ENCODE data around the gene TCF7L1.

The TCF7L1 gene

DNA sequence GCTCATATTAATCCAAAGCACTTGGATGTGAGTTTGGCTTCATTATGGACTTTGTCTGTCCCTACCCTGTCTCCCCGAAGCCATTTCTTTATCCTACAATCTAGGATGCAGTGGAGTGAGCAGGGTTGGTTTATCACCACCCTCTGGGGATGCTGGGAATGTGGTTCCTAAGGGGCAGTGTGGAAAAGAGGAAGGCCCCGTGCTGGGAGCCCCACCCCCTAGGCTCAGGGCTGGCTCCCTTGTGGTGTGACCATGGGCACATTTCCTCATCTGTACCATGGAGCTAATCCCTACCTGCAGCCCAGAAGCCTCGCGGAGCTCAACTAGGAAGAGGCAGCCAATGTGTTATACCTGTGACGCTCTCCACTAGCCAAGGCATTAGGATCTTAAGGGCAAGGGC, 102.1 kb downstream of the TCF7L1 start:
- H3K4me3 ChIP-seq: no peak overlapping the region
- intact Hi-C loops (cut with DNase I; ENCODE audit: low total_unique reads): no loop called here
- TF ChIP-seq CTCF (IDR thresholded peaks at IDR 0.05): no peak
- H3K9me3 ChIP-seq: no peaks in the 10 kb centered on the region
- DNase-seq: no peak
- H3K4me1 ChIP-seq: peaks cover 0 to 4% (median under 1%) of the 10 kb centered on the region in 4 donors
- H3K27ac ChIP-seq: no peak overlapping the region
- no peaks in the 10 kb centered on the region for H3K27me3 ChIP-seq
- no peaks in the 10 kb centered on the region for H3K36me3 ChIP-seq

GRCh38 chr2:85236084-85236483, 102.9 kb downstream of the TCF7L1 start:
- DNase-seq: no peak
- no peak for TF ChIP-seq CTCF (IDR thresholded peaks at IDR 0.05)
- no peaks in the 10 kb centered on the region for H3K36me3 ChIP-seq
- intact Hi-C loops (cut with DNase I; ENCODE audit: low total_unique reads): no loop called here
- H3K9me3 ChIP-seq: no peaks in the 10 kb centered on the region
- H3K4me3 ChIP-seq: no peak overlapping the region
- no peaks in the 10 kb centered on the region for H3K27me3 ChIP-seq
- peaks cover 0 to 12% (median 4%) of the 10 kb centered on the region in 4 donors for H3K4me1 ChIP-seq
- no peak overlapping the region for H3K27ac ChIP-seq

- peaks cover 0 to 20% (median 8%) of the 10 kb centered on the region in 4 donors for H3K4me1 ChIP-seq
- H3K36me3 ChIP-seq: no peaks in the 10 kb centered on the region
- no peaks in the 10 kb centered on the region for H3K27me3 ChIP-seq
- no peak for DNase-seq
- no peak overlapping the region for H3K27ac ChIP-seq
- no peaks in the 10 kb centered on the region for H3K9me3 ChIP-seq
- H3K4me3 ChIP-seq: no peak overlapping the region
- intact Hi-C loops (cut with DNase I; ENCODE audit: low total_unique reads): no loop called here
- TF ChIP-seq CTCF (IDR thresholded peaks at IDR 0.05): no peak
These were observed 104.8 kb downstream of the TCF7L1 start for GRCh38 chr2:85237849-85238565.

DNA sequence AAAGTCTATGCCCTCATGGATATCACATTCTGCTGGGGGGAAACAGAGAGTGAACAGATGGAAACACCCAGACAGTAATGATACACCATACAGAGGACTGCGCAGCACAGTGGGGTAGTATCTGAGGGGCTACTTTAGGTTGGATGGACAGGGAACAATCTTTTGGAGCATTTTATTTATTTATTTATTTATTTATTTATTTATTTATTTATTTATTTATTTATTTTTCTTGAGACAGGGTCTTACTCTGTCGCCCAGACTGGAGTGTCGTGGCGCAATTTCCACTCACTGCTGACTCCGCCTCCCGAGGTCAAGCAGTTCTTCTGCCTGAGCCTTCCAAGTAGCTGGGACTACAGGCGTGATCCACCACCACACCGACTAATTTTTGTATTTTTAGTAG, 105.4 kb downstream of the TCF7L1 start:
- Histone ChIP-seq H3K4me3 (no peak overlapping the region), H3K36me3 (no peaks in the 10 kb centered on the region), H3K27me3 (no peaks in the 10 kb centered on the region), H3K27ac (no peak overlapping the region), H3K9me3 (no peaks in the 10 kb centered on the region), H3K4me1 (peaks cover 0 to 26% (median 8%) of the 10 kb centered on the region in 4 donors)
- no peak for DNase-seq
- intact Hi-C loops (cut with DNase I; ENCODE audit: low total_unique reads): no loop called here
- no peak for TF ChIP-seq CTCF (IDR thresholded peaks at IDR 0.05)

DNA sequence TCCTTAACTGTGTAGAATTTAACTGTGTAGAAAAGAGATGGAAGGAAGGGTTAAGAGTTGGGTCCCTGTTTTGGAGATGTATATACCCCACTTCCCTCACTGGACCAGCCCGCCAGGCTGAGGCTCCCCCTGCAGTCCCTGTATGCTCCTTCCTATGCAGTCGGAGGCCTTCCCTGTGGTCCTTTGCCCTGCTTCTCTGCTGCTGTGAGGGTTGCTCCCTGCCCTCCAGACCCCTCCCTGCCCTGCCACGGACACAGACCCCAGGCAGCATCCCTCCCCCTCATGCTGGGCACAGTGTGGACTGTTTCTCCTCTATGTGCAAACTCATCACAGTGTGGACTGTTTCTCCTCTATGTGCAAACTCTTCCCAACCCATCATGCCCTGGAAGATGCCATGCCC, 105.9 kb downstream of the TCF7L1 start:
- Histone ChIP-seq H3K4me1 (peaks cover 0 to 28% (median 8%) of the 10 kb centered on the region in 4 donors), H3K27me3 (no peaks in the 10 kb centered on the region), H3K36me3 (no peaks in the 10 kb centered on the region), H3K27ac (no peak overlapping the region), H3K4me3 (no peak overlapping the region), H3K9me3 (no peaks in the 10 kb centered on the region)
- no peak for DNase-seq
- no peak for TF ChIP-seq CTCF (IDR thresholded peaks at IDR 0.05)
- intact Hi-C loops (cut with DNase I; ENCODE audit: low total_unique reads): no loop called here

Measured in tibial artery (tissue), 4 donors.